ENCODE data around the gene PCYT2. TPM values are rescaled to one million over a fixed set of nuclear protein-coding genes. Genes with fewer than 3 reads are reported as not detected.

PCYT2 gene
- polyA plus RNA-seq, 5 donors, result 13.9 to 26.7 (median 15.7) TPM

- no peak for DNase-seq
These were observed 5.2 kb upstream of the PCYT2 start for GRCh38 chr17:81916234-81917001.

GRCh38 chr17:81915331-81915730 is 4.1 kb upstream of the PCYT2 start:
- no peak for DNase-seq

- no peak for DNase-seq
These were observed 3.1 kb upstream of the PCYT2 start for GRCh38 chr17:81914103-81914850.

GRCh38 chr17:81913394-81914102 is 2.3 kb upstream of the PCYT2 start:
- DNase-seq, result no peak

GRCh38 chr17:81912441-81913309 is 1.5 kb upstream of the PCYT2 start:
- DNase-seq, result no peak

- DNase-seq, result no peak
These were observed 770 bp upstream of the PCYT2 start for GRCh38 chr17:81911969-81912368.

- DNase-seq, result no peak
These were observed 341 bp downstream of the PCYT2 start for GRCh38 chr17:81910840-81911276.

GRCh38 chr17:81909966-81910839 is 996 bp downstream of the PCYT2 start:
- no peak for DNase-seq

- DNase-seq, result no peak
These were observed 2.0 kb downstream of the PCYT2 start for GRCh38 chr17:81909231-81909630.

- DNase-seq, result no peak
These were observed 2.4 kb downstream of the PCYT2 start for GRCh38 chr17:81908793-81909192.

- DNase-seq, result no peak
These were observed 3.7 kb downstream of the PCYT2 start for GRCh38 chr17:81907219-81908145.

GRCh38 chr17:81906476-81907218 is 4.6 kb downstream of the PCYT2 start:
- no peak for DNase-seq

GRCh38 chr17:81905993-81906392 is 5.2 kb downstream of the PCYT2 start:
- no peak for DNase-seq

- DNase-seq, result no peak
These were observed 5.7 kb downstream of the PCYT2 start for GRCh38 chr17:81905424-81905875.

- DNase-seq, result no peak
These were observed 6.4 kb downstream of the PCYT2 start for GRCh38 chr17:81904600-81905423.

- DNase-seq, result no peak
These were observed 7.2 kb downstream of the PCYT2 start for GRCh38 chr17:81903896-81904599.

GRCh38 chr17:81903415-81903831 is 7.8 kb downstream of the PCYT2 start:
- DNase-seq, result no peak

Measured in right lung (tissue), 5 donors.